Ovary (tissue), 9 donors: ENCODE measurements around the gene SRCIN1. TPM values are rescaled to one million over a fixed set of nuclear protein-coding genes. Genes with fewer than 3 reads are reported as not detected.

Source experiments
- DNase-seq, 5 donors: peaks; one replicate each; pipeline ENCODE4 v3.0.0-alpha.2; 2019 to 2020
- H3K27ac ChIP-seq, 2 donors: fragments of 200-600 bp; one replicate each; pipeline versions ENCODE4 v1.5.1 to v1.8.0; 2019 to 2022
- H3K27me3 ChIP-seq: fragments of 200-600 bp; one replicate; pipeline ENCODE4 v1.8.0; 2022
- H3K36me3 ChIP-seq: fragments of 200-600 bp; sonication (generic); one replicate; pipeline ENCODE4 v1.5.1; 2019
- H3K4me1 ChIP-seq: one replicate; pipeline ENCODE4 v1.8.1; 2013; ENCODE audit warnings: mild to moderate bottlenecking, moderate library complexity; ENCODE audit not compliant: insufficient read depth
- H3K4me3 ChIP-seq: fragments of 200-600 bp; sonication (generic); one replicate; pipeline ENCODE4 v1.5.1; 2017
- H3K9me3 ChIP-seq, 2 donors: fragments of 200-600 bp in 1 of 2; sonication (generic) in 1 of 2; one replicate each; pipeline versions ENCODE4 v1.5.1 to v1.8.1; 2013 to 2019; ENCODE audit warnings: mild to moderate bottlenecking in 1 of 2, moderate library complexity in 1 of 2
- CTCF ChIP-seq, 3 donors: fragments of 450-650 bp in 2 of 3; fragments of 200-600 bp in 1 of 3; IDR thresholded peaks; one replicate each; pipeline versions ENCODE4 v1.5.1 to v1.8.0; 2016 to 2022; ENCODE audit warnings: antibody characterized with exemption in 3 of 3, mild to moderate bottlenecking in 1 of 3
- EP300 ChIP-seq: sonication (generic); formaldehyde crosslinking; IDR thresholded peaks from one replicate; pipeline ENCODE4 v1.6.1; 2017; ENCODE audit warnings: antibody characterized with exemption
- POLR2A ChIP-seq: fragments of 450-650 bp; IDR thresholded peaks from one replicate; pipeline ENCODE4 v1.6.1; 2017; ENCODE audit warnings: antibody characterized with exemption, mild to moderate bottlenecking, moderate library complexity
- WGBS, 3 donors: extraction: QIAGEN DNeasy Blood & Tissue Kit in 1 of 3; methylation state at CpG; one replicate each; pipeline versions ENCODE4 v1.1.5 to v1.1.7; 2013 to 2017; 5-methylcytosine and 5-hydroxymethylcytosine counted together
- intact Hi-C, 4 donors: fragments of 100-400 bp; cut with DNase I; formaldehyde crosslinking; loops; one replicate each; pipeline versions ENCODE4 v1.11.0 to v1.15.1; 2022 to 2023
- polyA plus RNA-seq, 2 donors: library from polyadenylated mRNA; stranded (reverse); fragments of 200-250 nt in 1 of 2; fragments of 350-450 nt in 1 of 2; fragmentation: Illumina TruSeq in 1 of 2; extraction: RNeasy Lipid Tissue Mini Kit (QIAGEN cat#74804) in 1 of 2; gene quantifications; one replicate each; pipeline ENCODE4 v1.2.3, GENCODE V29; 2013 to 2014
- total RNA-seq, 7 donors: library from RNA; depleted of rRNA in 2 of 7; stranded (reverse); fragments of >200 nt in 2 of 7; fragmentation: NEBNext Ultra II Directional in 3 of 7; extraction: Animal tissue kit (Norgen Biotek cat#: 25700) in 3 of 7; gene quantifications; one replicate each; pipeline versions ENCODE4 v1.1.0 to v1.2.4, GENCODE V29; 2016 to 2023
- donor health status: DM: no; HTN: no; CAD: no; lungs with moderate emphysema.
- donor health status: DM: no; HTN: no; CAD: no.
- donor health status: Bipolar disorder and iron deficiency.
- donor health status: DM: yes; HTN: yes; CAD: no.
- donor health status: DM: no; HTN: no; CAD: no.
- donor health status: DM: yes; HTN: yes; CAD: no.

The SRCIN1 gene
- total and polyA plus RNA-seq, 9 donors = 0.18 to 3.0 (median 1.0) TPM

- Histone ChIP-seq H3K27me3 (peaks cover 3% of the 10 kb centered on the region), H3K9me3 (no peaks in the 10 kb centered on the region), H3K27ac (no peak overlapping the region), H3K36me3 (no peaks in the 10 kb centered on the region), H3K4me1 (no peaks in the 10 kb centered on the region), H3K4me3 (no peak overlapping the region)
- intact Hi-C loops = loop anchor here in 1 of 4 donors (5.0 kb wide), 1 partner anchor 102 kb away; no protein-coding TSS in a partner anchor
- DNase-seq = no peak
- 23 to 43% (median 26%) methylated on average over 6 of the region's 6 CpGs for WGBS, 3 donors
- no peak for TF ChIP-seq EP300
- TF ChIP-seq CTCF (IDR thresholded peaks at IDR 0.05) = no peak
- TF ChIP-seq POLR2A = no peak
These were observed 40.9 kb downstream of the SRCIN1 start for GRCh38 chr17:38564869-38565268.

GRCh38 chr17:38564254-38564837 lies 41.4 kb downstream of the SRCIN1 start:
- peaks cover 3% of the 10 kb centered on the region for H3K27me3 ChIP-seq
- DNase-seq = no peak
- TF ChIP-seq POLR2A (no peak), EP300 (no peak), CTCF (IDR thresholded peaks at IDR 0.05) (no peak)
- H3K9me3 ChIP-seq = no peaks in the 10 kb centered on the region
- H3K4me3 ChIP-seq = no peak overlapping the region
- intact Hi-C loops = loop anchor here in 1 of 4 donors (5.0 kb wide), 1 partner anchor 103 kb away; no protein-coding TSS in a partner anchor
- no peaks in the 10 kb centered on the region for H3K36me3 ChIP-seq
- no peak overlapping the region for H3K27ac ChIP-seq
- 39 to 58% (median 42%) methylated on average over 13 to 14 of the region's 14 CpGs for WGBS, 3 donors
- H3K4me1 ChIP-seq = no peaks in the 10 kb centered on the region

DNA sequence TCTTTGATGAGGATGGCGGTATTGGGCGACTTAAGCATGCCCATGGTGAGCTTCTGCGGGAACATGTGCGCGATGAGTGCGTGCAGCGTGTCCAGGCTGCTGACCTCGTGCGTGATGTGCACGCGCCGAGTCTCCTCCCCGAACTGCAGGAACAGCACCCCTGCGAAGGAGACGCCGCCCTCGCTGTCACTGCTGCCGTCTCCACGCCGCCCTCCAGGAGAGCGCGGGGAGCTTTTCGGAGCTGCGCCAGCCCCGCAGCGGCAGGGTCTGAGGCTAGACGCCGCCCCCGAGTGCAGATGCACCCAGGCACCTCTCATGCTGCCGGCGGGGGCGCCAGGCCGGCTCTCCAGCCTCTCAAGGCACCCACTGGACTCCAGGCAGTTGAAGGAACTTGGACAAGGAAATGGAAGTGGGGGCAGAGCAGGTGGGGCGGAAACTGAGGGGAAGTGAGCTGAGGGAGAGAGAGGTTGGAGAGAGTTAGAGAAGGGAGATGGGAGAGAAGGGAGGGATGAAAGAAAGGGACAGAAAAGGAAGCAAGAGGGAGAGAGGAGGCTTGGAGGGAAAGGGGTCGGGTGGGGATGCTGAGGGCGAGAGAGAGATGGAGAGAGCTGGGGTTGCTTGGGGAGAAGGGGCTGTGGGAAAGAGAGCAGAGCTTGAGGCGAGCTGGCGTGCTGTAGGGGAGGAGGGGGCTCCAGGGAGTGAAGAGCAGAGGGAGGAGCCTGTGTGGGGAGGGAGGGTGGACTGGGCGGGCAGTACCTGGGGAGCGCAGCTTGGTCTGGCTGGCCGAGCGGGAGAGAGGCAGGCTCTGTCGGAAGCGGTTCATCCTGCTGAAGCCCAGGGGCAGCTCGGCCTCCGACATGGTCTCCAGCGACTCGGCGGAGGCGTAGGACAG lies 42.1 kb downstream of the SRCIN1 start:
- 28 to 42% (median 28%) methylated on average over 50 of the region's 50 CpGs for WGBS, 3 donors

GRCh38 chr17:38562903-38563302 lies 42.8 kb downstream of the SRCIN1 start:
- Histone ChIP-seq H3K4me1 (peaks cover 5% of the 10 kb centered on the region), H3K4me3 (no peak overlapping the region), H3K27me3 (peaks cover 3% of the 10 kb centered on the region), H3K9me3 (no peaks in the 10 kb centered on the region), H3K36me3 (no peaks in the 10 kb centered on the region), H3K27ac (no peak overlapping the region)
- WGBS, 3 donors = 34 to 45% (median 38%) methylated on average over 16 of the region's 16 CpGs
- intact Hi-C loops = loop anchor here in 1 of 4 donors (5.0 kb wide), 1 partner anchor 104 kb away; no protein-coding TSS in a partner anchor
- no peak for DNase-seq
- TF ChIP-seq CTCF (IDR thresholded peaks at IDR 0.05) = no peak
- no peak for TF ChIP-seq EP300
- no peak for TF ChIP-seq POLR2A

More for the DNA sequence above, 42.1 kb downstream of the SRCIN1 start:
- Histone ChIP-seq H3K27ac (no peak overlapping the region), H3K36me3 (no peaks in the 10 kb centered on the region), H3K4me3 (no peak overlapping the region), H3K4me1 (peaks cover 5% of the 10 kb centered on the region), H3K9me3 (no peaks in the 10 kb centered on the region), H3K27me3 (peaks cover 3% of the 10 kb centered on the region)
- intact Hi-C loops = loop anchor here in 1 of 4 donors (5.0 kb wide), 1 partner anchor 104 kb away; no protein-coding TSS in a partner anchor
- DNase-seq = no peak
- TF ChIP-seq POLR2A = no peak
